ENCODE data around the gene PLXDC1.

DNA sequence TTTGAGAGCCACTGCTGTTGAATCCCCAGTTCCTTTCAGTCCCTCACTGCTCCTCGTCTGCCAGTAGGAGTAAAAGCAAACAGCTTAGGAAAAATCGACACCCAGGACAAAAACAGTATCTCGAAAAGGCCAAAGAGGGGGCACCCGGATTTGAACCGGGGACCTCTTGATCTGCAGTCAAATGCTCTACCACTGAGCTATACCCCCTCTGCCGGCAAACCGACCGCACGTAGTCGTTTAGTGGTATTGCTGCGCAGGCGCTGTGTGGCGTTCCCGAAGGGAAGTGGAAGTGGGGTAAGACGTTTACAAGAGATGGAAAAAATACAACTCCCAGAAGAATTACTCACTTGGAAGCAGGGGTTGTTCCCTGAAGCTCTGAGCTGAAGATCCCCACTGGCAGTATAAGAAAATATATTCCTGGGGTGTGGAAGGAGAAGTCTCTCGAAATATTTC is 2.2 kb upstream of the PLXDC1 start:
- TF ChIP-seq, protein P1, sequence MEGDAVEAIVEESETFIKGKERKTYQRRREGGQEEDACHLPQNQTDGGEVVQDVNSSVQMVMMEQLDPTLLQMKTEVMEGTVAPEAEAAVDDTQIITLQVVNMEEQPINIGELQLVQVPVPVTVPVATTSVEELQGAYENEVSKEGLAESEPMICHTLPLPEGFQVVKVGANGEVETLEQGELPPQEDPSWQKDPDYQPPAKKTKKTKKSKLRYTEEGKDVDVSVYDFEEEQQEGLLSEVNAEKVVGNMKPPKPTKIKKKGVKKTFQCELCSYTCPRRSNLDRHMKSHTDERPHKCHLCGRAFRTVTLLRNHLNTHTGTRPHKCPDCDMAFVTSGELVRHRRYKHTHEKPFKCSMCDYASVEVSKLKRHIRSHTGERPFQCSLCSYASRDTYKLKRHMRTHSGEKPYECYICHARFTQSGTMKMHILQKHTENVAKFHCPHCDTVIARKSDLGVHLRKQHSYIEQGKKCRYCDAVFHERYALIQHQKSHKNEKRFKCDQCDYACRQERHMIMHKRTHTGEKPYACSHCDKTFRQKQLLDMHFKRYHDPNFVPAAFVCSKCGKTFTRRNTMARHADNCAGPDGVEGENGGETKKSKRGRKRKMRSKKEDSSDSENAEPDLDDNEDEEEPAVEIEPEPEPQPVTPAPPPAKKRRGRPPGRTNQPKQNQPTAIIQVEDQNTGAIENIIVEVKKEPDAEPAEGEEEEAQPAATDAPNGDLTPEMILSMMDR (IDR thresholded peaks at IDR 0.05; ENCODE audit: low read length) = no peak
- TF ChIP-seq EZH2 (optimal IDR thresholded peaks at IDR 0.05; ENCODE audit: low read depth, low read length) = no peak
